Lung (tissue), 12 donors: Measurements from ENCODE around the gene YBX2. TPM values are rescaled to one million over a fixed set of nuclear protein-coding genes. Genes with fewer than 3 reads are reported as not detected.

Experiments used
- ATAC-seq: fragments of 200-7000 bp; cut with Tn5 transposase; one replicate; pipeline ENCODE4 v1.9.1; 2020; ENCODE audit warnings: moderate number of reproducible peaks; ENCODE audit not compliant: insufficient read depth, low FRiP score
- DNase-seq, 3 donors: peaks; one replicate each; pipeline ENCODE4 v3.0.0-alpha.2; 2013 to 2017
- H3K27ac ChIP-seq, 2 donors: one replicate each; pipeline ENCODE4 v1.5.1; 2013; ENCODE audit warnings: mild to moderate bottlenecking in 2 of 2, moderate library complexity in 2 of 2, control low read depth in 1 of 2, inconsistent platforms in 1 of 2, low read depth in 1 of 2, low read length in 1 of 2
- H3K27me3 ChIP-seq, 3 donors: one replicate each; pipeline ENCODE4 v1.5.1; 2013; ENCODE audit warnings: low read length in 2 of 3; ENCODE audit not compliant: control insufficient read depth in 3 of 3, insufficient read depth in 3 of 3
- H3K36me3 ChIP-seq, 4 donors: one replicate each; pipeline ENCODE4 v1.5.1; 2013; ENCODE audit warnings: low read length in 4 of 4, mild to moderate bottlenecking in 1 of 4, moderate library complexity in 1 of 4; ENCODE audit not compliant: control insufficient read depth in 4 of 4, insufficient read depth in 4 of 4
- H3K4me1 ChIP-seq, 5 donors: one replicate each; pipeline ENCODE4 v1.5.1; 2013; ENCODE audit warnings: low read length in 5 of 5, mild to moderate bottlenecking in 2 of 5, moderate library complexity in 1 of 5; ENCODE audit not compliant: control insufficient read depth in 5 of 5, insufficient read depth in 5 of 5
- H3K4me3 ChIP-seq: one replicate; pipeline ENCODE4 v1.5.1; 2013; ENCODE audit warnings: mild to moderate bottlenecking, control low read depth, moderate library complexity
- H3K9ac ChIP-seq, 2 donors: one replicate each; pipeline ENCODE4 v1.5.1; 2013; ENCODE audit warnings: low read length in 2 of 2, control low read depth in 1 of 2; ENCODE audit not compliant: insufficient read depth in 1 of 2
- H3K9me3 ChIP-seq, 4 donors: one replicate each; pipeline ENCODE4 v1.5.1; 2013; ENCODE audit warnings: low read length in 3 of 4, mild to moderate bottlenecking in 1 of 4, moderate library complexity in 1 of 4; ENCODE audit not compliant: control insufficient read depth in 4 of 4, insufficient read depth in 3 of 4
- WGBS, 2 donors: extraction: QIAGEN DNeasy Blood & Tissue Kit; methylation state at CpG; one replicate each; pipeline ENCODE4 v1.1.7; 2013; 5-methylcytosine and 5-hydroxymethylcytosine counted together
- polyA plus RNA-seq, 2 donors: library from polyadenylated mRNA; stranded (reverse); fragments of 200-250 nt; gene quantifications; one replicate each; pipeline ENCODE4 v1.2.1, GENCODE V29; 2013
- total RNA-seq, 2 donors: library from RNA; depleted of rRNA in 1 of 2; stranded (reverse); fragments of >200 nt in 1 of 2; gene quantifications; one replicate each; pipeline ENCODE4 v1.2.1, GENCODE V29; 2014 to 2021
- TF ChIP-seq, protein P1 (sequence below): IDR thresholded peaks from 2 replicates; pipeline ENCODE4 v1.5.1; 2012; ENCODE audit warnings: mild to moderate bottlenecking; ENCODE audit errors: control extremely low read depth, extremely low read depth
- donor health status: control.
- donor health status: control.
- donor health status: Bipolar disorder and iron deficiency.
- donor health status: healthy.
- donor health status: DM: yes; HTN: yes; CAD: no.

YBX2 gene
- total and polyA plus RNA-seq, 4 donors = 0.03 to 0.57 (median 0.40) TPM

DNA sequence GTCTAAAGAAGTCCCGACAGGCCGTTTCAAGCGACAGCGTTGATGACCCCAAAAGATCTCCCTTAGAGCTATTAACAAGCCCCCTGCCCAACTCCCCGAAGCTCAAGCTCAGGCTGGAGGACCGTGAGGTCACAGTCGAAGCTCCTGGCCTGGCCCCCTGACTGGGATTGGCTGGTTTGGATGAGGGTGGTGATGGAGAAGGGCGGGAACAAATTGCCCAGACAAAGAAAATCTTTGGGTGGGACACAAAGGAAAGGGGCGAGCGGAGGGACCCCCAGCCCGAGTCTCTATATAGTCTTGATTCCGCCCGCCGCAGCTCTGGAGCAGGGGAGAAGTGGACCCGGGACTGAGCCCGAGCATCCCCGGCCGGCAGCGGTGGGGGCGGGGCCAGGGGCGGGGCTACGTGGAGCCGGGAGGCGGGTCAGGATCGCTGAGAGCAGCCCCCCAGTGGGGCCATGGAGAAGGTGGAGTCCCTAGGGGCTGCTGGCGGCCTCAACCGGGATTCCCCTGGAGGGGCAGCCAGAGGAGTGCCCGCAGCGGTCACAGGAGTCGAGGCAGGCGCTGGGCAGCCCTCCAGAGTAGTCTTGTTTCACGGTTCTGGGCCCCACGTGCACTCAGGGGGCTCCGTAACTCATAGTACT, 35.7 kb upstream of the YBX2 start:
- 1% methylated on average over 30 to 34 of the region's 34 CpGs for WGBS, 2 donors

DNA sequence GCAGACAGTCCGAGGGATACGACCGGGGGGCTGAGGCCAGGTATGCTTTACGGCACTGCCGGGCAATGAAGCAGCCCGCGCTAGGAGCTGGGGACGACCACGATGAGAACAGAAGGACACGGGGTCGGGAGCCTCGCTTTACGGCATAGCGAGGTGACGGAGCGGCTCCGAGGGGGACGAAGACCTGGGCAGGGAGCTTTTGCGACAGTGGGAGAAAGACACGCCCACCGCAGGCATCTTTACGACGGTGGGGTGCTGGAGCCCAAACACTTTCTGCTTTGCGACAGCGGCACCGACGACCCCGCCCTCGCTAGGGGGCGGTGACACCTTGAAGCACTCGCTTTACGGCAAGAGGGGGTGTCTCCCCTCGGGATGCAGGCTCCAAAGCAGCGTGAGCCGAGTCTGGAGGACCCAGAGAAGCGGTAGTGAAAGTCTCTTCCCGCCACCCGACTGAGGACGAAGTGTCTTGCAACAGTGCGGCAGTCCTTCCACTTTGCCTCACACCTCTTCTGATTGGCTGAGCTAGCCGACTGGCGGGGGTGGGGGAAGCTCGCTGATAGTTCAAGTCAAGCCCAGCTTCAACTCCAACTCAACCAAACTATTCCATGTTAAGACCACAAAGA, 35.0 kb upstream of the YBX2 start:
- Histone ChIP-seq H3K27me3 (no peaks in the 10 kb centered on the region), H3K9me3 (no peaks in the 10 kb centered on the region), H3K4me3 (peak overlapping the region; percentile 83), H3K9ac (peak overlapping the region; percentile 42 to 93), H3K4me1 (peaks cover 0 to 18% (median 3%) of the 10 kb centered on the region in 5 donors), H3K36me3 (peaks cover 0 to 16% (median 3%) of the 10 kb centered on the region in 4 donors), H3K27ac (peak overlapping the region; percentile 82 to 94)
- DNase-seq (peak; percentile 99 to 100 (median 99)), ATAC-seq (peak; percentile 89)
- WGBS, 2 donors = 0% methylated on average over 38 to 43 of the region's 43 CpGs
- TF ChIP-seq, protein P1, sequence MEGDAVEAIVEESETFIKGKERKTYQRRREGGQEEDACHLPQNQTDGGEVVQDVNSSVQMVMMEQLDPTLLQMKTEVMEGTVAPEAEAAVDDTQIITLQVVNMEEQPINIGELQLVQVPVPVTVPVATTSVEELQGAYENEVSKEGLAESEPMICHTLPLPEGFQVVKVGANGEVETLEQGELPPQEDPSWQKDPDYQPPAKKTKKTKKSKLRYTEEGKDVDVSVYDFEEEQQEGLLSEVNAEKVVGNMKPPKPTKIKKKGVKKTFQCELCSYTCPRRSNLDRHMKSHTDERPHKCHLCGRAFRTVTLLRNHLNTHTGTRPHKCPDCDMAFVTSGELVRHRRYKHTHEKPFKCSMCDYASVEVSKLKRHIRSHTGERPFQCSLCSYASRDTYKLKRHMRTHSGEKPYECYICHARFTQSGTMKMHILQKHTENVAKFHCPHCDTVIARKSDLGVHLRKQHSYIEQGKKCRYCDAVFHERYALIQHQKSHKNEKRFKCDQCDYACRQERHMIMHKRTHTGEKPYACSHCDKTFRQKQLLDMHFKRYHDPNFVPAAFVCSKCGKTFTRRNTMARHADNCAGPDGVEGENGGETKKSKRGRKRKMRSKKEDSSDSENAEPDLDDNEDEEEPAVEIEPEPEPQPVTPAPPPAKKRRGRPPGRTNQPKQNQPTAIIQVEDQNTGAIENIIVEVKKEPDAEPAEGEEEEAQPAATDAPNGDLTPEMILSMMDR = no peak

More for the DNA sequence above, 35.7 kb upstream of the YBX2 start:
- TF ChIP-seq, protein P1 = no peak
- H3K27ac ChIP-seq = peak overlapping the region; percentile 82 to 94
- H3K27me3 ChIP-seq = no peaks in the 10 kb centered on the region
- peak; percentile 59 for ATAC-seq
- H3K4me3 ChIP-seq = peak overlapping the region; percentile 83
- peaks cover 0 to 18% (median 3%) of the 10 kb centered on the region in 5 donors for H3K4me1 ChIP-seq
- H3K36me3 ChIP-seq = peaks cover 0 to 11% (median 0%) of the 10 kb centered on the region in 4 donors
- peak; percentile 91 to 94 (median 91) for DNase-seq
- H3K9ac ChIP-seq = peak overlapping the region; percentile 42 to 93
- no peaks in the 10 kb centered on the region for H3K9me3 ChIP-seq

DNA sequence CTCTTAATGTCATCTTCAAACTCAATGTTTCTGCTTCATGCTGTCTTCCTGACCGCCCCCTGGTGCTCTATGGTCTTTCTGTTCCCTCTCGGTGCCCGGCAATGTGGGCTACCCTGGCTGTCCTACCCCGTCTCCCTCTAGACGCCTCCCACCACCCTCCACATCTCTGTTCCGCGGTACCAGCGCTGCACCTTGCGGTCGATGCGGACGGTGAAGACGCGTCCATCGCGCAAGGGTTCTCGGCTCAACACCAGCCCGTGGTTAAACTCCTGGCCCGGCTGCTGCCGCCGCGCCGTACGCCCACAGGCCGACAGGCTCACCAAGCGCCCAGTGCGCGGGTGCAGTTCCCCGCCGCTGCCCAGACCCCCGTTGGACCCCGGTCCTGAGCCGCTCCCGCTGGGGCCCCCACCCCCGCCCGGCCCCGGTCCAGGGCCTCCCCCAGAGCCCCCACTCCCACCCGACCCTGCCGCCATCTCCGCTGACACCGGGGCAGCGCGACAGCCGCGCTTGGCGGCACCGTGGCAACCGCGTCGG, 34.5 kb upstream of the YBX2 start, which contains the start of gene NEURL4:
NEURL4 (minus strand) TSS at position 496 of the 534 bp plus-strand sequence; CDS start at position 473, 23 bp downstream.
- Histone ChIP-seq H3K36me3 (peaks cover 0 to 18% (median 3%) of the 10 kb centered on the region in 4 donors), H3K27me3 (no peaks in the 10 kb centered on the region), H3K9ac (peak within 1 kb of the TSS; percentile 55 to 93), H3K4me1 (peaks cover 0 to 18% (median 3%) of the 10 kb centered on the region in 5 donors), H3K27ac (peak within 1 kb of the TSS; percentile 82 to 94), H3K9me3 (no peaks in the 10 kb centered on the region), H3K4me3 (peak within 1 kb of the TSS; percentile 83)
- DNase-seq (no peak), ATAC-seq (no peak)
- TF ChIP-seq, protein P1 = no peak
- WGBS, 2 donors = 1% methylated on average over 44 to 50 of the region's 50 CpGs
